K562 (cell line): Measurements from ENCODE around the gene CRK. TPM values are rescaled to one million over a fixed set of nuclear protein-coding genes. Genes with fewer than 3 reads are reported as not detected.

Experiments used
- ATAC-seq: fragments of 200-7000 bp; cut with Tn5 transposase; 3 replicates; pipeline ENCODE4 v1.9.1; 2020; ENCODE audit warnings: moderate library complexity
- BruUV-seq: library from RNA; stranded (reverse); fragments of 400-500 nt; replicated peaks from 2 replicates; lab custom pipeline; 2021; lab: Mats Ljungman, UMichigan
- CTCF ChIA-PET: fragments of 300-600 bp; formaldehyde crosslinking; extraction: SDS; loops from one replicate; lab custom pipeline; 2021; ENCODE audit warnings: low intra/inter-chr PET ratio; lab: Yijun Ruan, JAX
- POLR2A ChIA-PET: fragments of 300-600, 350-650 bp; sonication (Branson Sonifier 250); formaldehyde crosslinking; extraction: SDS; loops from one replicate; lab custom pipeline; 2021; ENCODE audit warnings: antibody characterized with exemption, inconsistent platforms; lab: Yijun Ruan, JAX
- DNase-seq, 4 experiments: peaks; one replicate each; pipeline versions ENCODE4 v3.0.0 to v3.0.0-alpha.2; 2011 to 2018; ENCODE audit warnings: low spot score in 3 of 4, mixed read lengths in 3 of 4; ENCODE audit errors: extremely low read depth in 1 of 4
- FAIRE-seq: peaks from 2 replicates; lab custom pipeline; 2011; peaks lifted over from hg19 to GRCh38; lab: Jason Lieb, UNC
- H2AFZ ChIP-seq: 2 replicates; pipeline ENCODE4 v1.6.0; 2011; ENCODE audit warnings: low read depth, low read length, control low read depth, inconsistent platforms
- H3K27ac ChIP-seq: fragments of 200-600 bp; 3 replicates; pipeline ENCODE4 v1.8.0; 2011; ENCODE audit warnings: low read depth, mild to moderate bottlenecking, control low read depth, inconsistent platforms, low read length, moderate library complexity, mixed read lengths; ENCODE audit errors: extremely low read depth
- H3K27me3 ChIP-seq, 2 experiments: fragments of 300-600 bp in 1 of 2; 2 replicates in 1 of 2; 3 replicates in 1 of 2; pipeline versions ENCODE4 v1.6.0 to v1.8.0; 2011; ENCODE audit warnings: inconsistent platforms in 2 of 2, low read length in 2 of 2, mild to moderate bottlenecking in 1 of 2, mixed read lengths in 1 of 2, moderate library complexity in 1 of 2; ENCODE audit not compliant: control insufficient read depth in 2 of 2, insufficient read depth in 2 of 2
- H3K36me3 ChIP-seq: fragments of 300-600 bp; 3 replicates; pipeline ENCODE4 v1.8.0; 2011; ENCODE audit warnings: mild to moderate bottlenecking, low read length, inconsistent platforms; ENCODE audit not compliant: control insufficient read depth, insufficient read depth
- H3K4me1 ChIP-seq, 2 experiments: fragments of 200-600 bp in 1 of 2; replicated peaks in 1 of 2; 2 replicates in 1 of 2; 3 replicates in 1 of 2; pipeline versions ENCODE4 v1.5.1 to v1.8.0; 2011; ENCODE audit warnings: inconsistent platforms in 2 of 2, low read length in 2 of 2, mild to moderate bottlenecking in 1 of 2, mixed read lengths in 1 of 2, moderate library complexity in 1 of 2; ENCODE audit not compliant: control insufficient read depth in 2 of 2, insufficient read depth in 2 of 2
- H3K4me2 ChIP-seq: 2 replicates; pipeline ENCODE4 v1.6.1; 2011; ENCODE audit warnings: low read length, control low read depth, inconsistent platforms, mixed read lengths; ENCODE audit not compliant: insufficient read depth
- H3K4me3 ChIP-seq: fragments of 200-600 bp; sonication (generic), shearing (Covaris generic); 2 replicates; pipeline ENCODE4 v1.5.1; 2016; ENCODE audit warnings: control low read depth, inconsistent platforms
- H3K79me2 ChIP-seq: fragments of 200-600 bp; 3 replicates; pipeline ENCODE4 v1.8.0; 2011; ENCODE audit warnings: low read length, inconsistent platforms; ENCODE audit not compliant: control insufficient read depth, insufficient read depth
- H3K9ac ChIP-seq, 2 experiments: 2 replicates each; pipeline versions ENCODE4 v1.6.0 to v1.6.1; 2011; ENCODE audit warnings: low read depth in 2 of 2, low read length in 2 of 2, control low read depth in 1 of 2, inconsistent platforms in 1 of 2, mild to moderate bottlenecking in 1 of 2, mixed read lengths in 1 of 2; ENCODE audit not compliant: insufficient read depth in 1 of 2
- H3K9me1 ChIP-seq: one replicate; pipeline ENCODE4 v1.6.0; 2011; ENCODE audit warnings: inconsistent platforms, mild to moderate bottlenecking, low read length, moderate library complexity; ENCODE audit not compliant: control insufficient read depth, insufficient read depth
- H3K9me3 ChIP-seq: replicated peaks from 2 replicates; pipeline ENCODE4 v1.5.1; 2011; ENCODE audit warnings: low read depth, low read length, inconsistent platforms; ENCODE audit not compliant: control insufficient read depth, insufficient read depth
- H4K20me1 ChIP-seq: replicated peaks from 2 replicates; pipeline ENCODE4 v1.6.1; 2011; ENCODE audit warnings: low read length, inconsistent platforms, mixed read lengths; ENCODE audit not compliant: control insufficient read depth, insufficient read depth
- FOSL1 ChIP-seq: fragments of 200-800 bp; sonication (Bioruptor generic); conservative IDR thresholded peaks from 2 replicates; pipeline ENCODE4 v1.6.1; 2016; ENCODE audit warnings: missing genetic modification characterization, missing compliant biosample characterization
- MCM2 ChIP-seq: fragments of 450-650 bp; IDR thresholded peaks from 2 replicates; pipeline ENCODE4 v1.6.1; 2017; ENCODE audit warnings: low read depth, mild to moderate bottlenecking
- PCBP1 ChIP-seq: fragments of 200-400 bp; formaldehyde crosslinking; IDR thresholded peaks from 2 replicates; pipeline ENCODE4 v1.6.1; 2018; ENCODE audit warnings: mild to moderate bottlenecking, low read depth, low read length; ENCODE audit not compliant: poor library complexity, severe bottlenecking
- PHF8 ChIP-seq: fragments of 200-600 bp; sonication (generic); IDR thresholded peaks from 2 replicates; pipeline ENCODE4 v1.6.1; 2012; ENCODE audit warnings: mixed run types, mild to moderate bottlenecking, inconsistent platforms, low read length, moderate library complexity, borderline replicate concordance
- RB1 ChIP-seq: fragments of 450-650 bp; IDR thresholded peaks from 2 replicates; pipeline ENCODE4 v1.6.1; 2017; ENCODE audit warnings: low read depth, mild to moderate bottlenecking
- RFX7 ChIP-seq: fragments of 250-450 bp; sonication (Bioruptor Pico); IDR thresholded peaks from 2 replicates; pipeline ENCODE4 v1.5.1; 2021; ENCODE audit warnings: mild to moderate bottlenecking
- TRIM28 ChIP-seq: fragments of 450-650 bp; IDR thresholded peaks from 2 replicates; pipeline ENCODE4 v1.6.1; 2017
- ZNF764 ChIP-seq: fragments of 250-450 bp; sonication (Bioruptor Pico); IDR thresholded peaks from 2 replicates; pipeline ENCODE4 v1.4.0; 2020; ENCODE audit warnings: low read depth, mild to moderate bottlenecking, moderate library complexity
- WGBS: fragments of 100-300 bp; shearing (Covaris generic); methylation state at CpG from one replicate; pipeline ENCODE4 v1.1.6; 2016; ENCODE audit warnings: low coverage, mixed read lengths; ENCODE audit not compliant: insufficient coverage; ENCODE audit errors: missing lambda C conversion rate; 5-methylcytosine and 5-hydroxymethylcytosine counted together
- in situ Hi-C: fragments of 300-500 bp; cut with MboI; formaldehyde crosslinking; loops from 4 replicates; pipeline ENCODE4 v1.15.0; 2018; ENCODE audit warnings: inconsistent platforms, mixed read lengths
- intact Hi-C: fragments of 100-400 bp; cut with micrococcal nuclease; formaldehyde crosslinking; loops from 2 replicates; pipeline ENCODE4 v1.14.2; 2022
- polyA plus RNA-seq, 8 experiments: library from polyadenylated mRNA; depleted of rRNA in 4 of 8; stranded (reverse) in 5 of 8; unstranded in 3 of 8; fragments of >200 nt; fragmentation: Nextera tagmentation in 2 of 8; fragmentation: Illumina TruSeq in 1 of 8; extraction: Ambion mirVana in 2 of 8; extraction: Trizol in 1 of 8; gene quantifications; 2 replicates each; pipeline versions ENCODE4 v1.2.1 to v1.2.3, GENCODE V29; 2011 to 2014; ENCODE audit warnings: inconsistent platforms in 1 of 8, missing spikeins in 1 of 8
- total RNA-seq, 7 experiments: library from RNA; depleted of rRNA in 6 of 7; stranded (reverse); fragments of >200 nt in 6 of 7; fragmentation: Illumina TruSeq in 2 of 7; extraction: Trizol in 2 of 7; gene quantifications; 2 replicates each; pipeline versions ENCODE4 v1.2.1 to v1.2.3, GENCODE V29; 2011 to 2021; ENCODE audit warnings: low replicate concordance in 1 of 7
- TF ChIP-seq, protein P1 (sequence below), 2 experiments: fragments of 150-350 bp in 1 of 2; IDR thresholded peaks; 2 replicates each; pipeline ENCODE4 v1.6.1; 2012 to 2016; ENCODE audit warnings: low read depth in 2 of 2, low read length in 2 of 2, mild to moderate bottlenecking in 1 of 2, moderate library complexity in 1 of 2
- TF ChIP-seq, protein P2 (sequence below): fragments of 250-450 bp; sonication (Bioruptor Pico); IDR thresholded peaks from 2 replicates; pipeline ENCODE4 v1.5.0; 2021; ENCODE audit warnings: mild to moderate bottlenecking, moderate library complexity
- TF ChIP-seq, protein P3 (sequence below): fragments of 450-650 bp; formaldehyde crosslinking; IDR thresholded peaks from 2 replicates; pipeline ENCODE4 v1.4.0; 2020; ENCODE audit warnings: mild to moderate bottlenecking, moderate library complexity

The CRK gene
- total and polyA plus RNA-seq, 9 of the 15 experiments (the other 6 are each of a cell fraction or from before 2014, with no cell fraction given) = 13.1 to 40.2 (median 26.1) TPM

DNA sequence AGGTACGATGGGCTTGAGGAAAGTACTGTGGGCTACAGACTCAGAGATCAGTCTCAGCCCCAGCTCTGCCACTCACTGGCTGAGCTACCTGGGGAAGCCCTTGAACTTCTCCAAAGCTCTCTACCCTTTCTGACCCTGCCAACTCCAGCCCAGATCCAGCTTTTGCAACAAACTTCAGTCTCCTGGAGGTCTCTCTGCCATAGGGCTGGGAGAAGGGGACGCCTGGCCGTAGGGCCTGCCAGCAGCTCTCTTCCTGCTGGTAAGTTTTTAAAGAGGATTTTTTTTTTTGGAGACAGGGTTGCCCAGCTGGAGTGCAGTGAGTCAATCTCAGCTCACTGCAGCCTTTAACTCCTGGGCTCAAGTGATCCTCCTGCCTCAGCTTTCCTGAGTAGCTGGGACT lies 48.8 kb upstream of the CRK start (continued):
- TF ChIP-seq RFX7 (CRISPR knock-in tag) (no peak), TRIM28 (no peak), PCBP1 (no peak), MCM2 (no peak), FOSL1 (tag) (no peak), ZNF764 (CRISPR knock-in tag) (no peak)

DNA sequence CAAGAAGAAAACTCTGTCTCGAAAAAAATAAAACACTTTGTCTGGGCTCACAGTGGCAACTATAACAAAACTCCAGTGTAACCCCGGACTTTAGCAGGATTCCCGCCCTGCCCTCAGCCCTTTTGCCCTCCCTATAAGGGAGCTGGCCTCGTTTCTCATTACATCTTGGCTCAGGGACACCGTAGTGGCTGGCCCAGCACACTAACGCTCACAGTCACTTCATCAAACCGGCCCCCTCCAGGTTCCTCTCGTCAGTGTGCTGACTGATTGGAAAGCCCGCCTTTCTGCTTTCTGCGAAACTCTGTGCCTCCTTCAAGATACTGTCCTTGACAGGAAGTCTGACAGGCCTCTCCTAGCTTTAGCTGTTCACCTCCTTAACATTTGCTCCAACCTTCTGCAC lies 47.7 kb upstream of the CRK start:
- no peak overlapping the region for H3K4me3 ChIP-seq
- 63% methylated on average over 10 of the region's 10 CpGs for WGBS
- no peaks in the 10 kb centered on the region for H3K27me3 ChIP-seq
- H3K4me1 ChIP-seq = no peaks in the 10 kb centered on the region
- H3K9me1 ChIP-seq = no peaks in the 10 kb centered on the region
- H2AFZ ChIP-seq = no peak overlapping the region
- no peak for ATAC-seq
- CTCF ChIA-PET = no interaction called here
- in situ Hi-C loops (no loop called here), intact Hi-C loops (no loop called here)
- H3K9ac ChIP-seq = no peak overlapping the region
- no peaks in the 10 kb centered on the region for H3K79me2 ChIP-seq
- FAIRE-seq = no peak
- no peaks in the 10 kb centered on the region for H3K36me3 ChIP-seq
- H3K4me2 ChIP-seq = no peak overlapping the region
- no TSS peak for BruUV-seq
- H3K27ac ChIP-seq = no peak overlapping the region
- POLR2A ChIA-PET = no interaction called here
- H3K9me3 ChIP-seq = no peaks in the 10 kb centered on the region
- no peaks in the 10 kb centered on the region for H4K20me1 ChIP-seq
- DNase-seq = no peak
- TF ChIP-seq, protein P1, sequence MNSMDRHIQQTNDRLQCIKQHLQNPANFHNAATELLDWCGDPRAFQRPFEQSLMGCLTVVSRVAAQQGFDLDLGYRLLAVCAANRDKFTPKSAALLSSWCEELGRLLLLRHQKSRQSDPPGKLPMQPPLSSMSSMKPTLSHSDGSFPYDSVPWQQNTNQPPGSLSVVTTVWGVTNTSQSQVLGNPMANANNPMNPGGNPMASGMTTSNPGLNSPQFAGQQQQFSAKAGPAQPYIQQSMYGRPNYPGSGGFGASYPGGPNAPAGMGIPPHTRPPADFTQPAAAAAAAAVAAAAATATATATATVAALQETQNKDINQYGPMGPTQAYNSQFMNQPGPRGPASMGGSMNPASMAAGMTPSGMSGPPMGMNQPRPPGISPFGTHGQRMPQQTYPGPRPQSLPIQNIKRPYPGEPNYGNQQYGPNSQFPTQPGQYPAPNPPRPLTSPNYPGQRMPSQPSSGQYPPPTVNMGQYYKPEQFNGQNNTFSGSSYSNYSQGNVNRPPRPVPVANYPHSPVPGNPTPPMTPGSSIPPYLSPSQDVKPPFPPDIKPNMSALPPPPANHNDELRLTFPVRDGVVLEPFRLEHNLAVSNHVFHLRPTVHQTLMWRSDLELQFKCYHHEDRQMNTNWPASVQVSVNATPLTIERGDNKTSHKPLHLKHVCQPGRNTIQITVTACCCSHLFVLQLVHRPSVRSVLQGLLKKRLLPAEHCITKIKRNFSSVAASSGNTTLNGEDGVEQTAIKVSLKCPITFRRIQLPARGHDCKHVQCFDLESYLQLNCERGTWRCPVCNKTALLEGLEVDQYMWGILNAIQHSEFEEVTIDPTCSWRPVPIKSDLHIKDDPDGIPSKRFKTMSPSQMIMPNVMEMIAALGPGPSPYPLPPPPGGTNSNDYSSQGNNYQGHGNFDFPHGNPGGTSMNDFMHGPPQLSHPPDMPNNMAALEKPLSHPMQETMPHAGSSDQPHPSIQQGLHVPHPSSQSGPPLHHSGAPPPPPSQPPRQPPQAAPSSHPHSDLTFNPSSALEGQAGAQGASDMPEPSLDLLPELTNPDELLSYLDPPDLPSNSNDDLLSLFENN (IDR thresholded peaks at IDR 0.05; ENCODE audit: low read depth in 2 of 2, low read length in 2 of 2) = no peak
- TF ChIP-seq RB1 = no peak
- no peak for TF ChIP-seq PHF8
- TF ChIP-seq, protein P2, sequence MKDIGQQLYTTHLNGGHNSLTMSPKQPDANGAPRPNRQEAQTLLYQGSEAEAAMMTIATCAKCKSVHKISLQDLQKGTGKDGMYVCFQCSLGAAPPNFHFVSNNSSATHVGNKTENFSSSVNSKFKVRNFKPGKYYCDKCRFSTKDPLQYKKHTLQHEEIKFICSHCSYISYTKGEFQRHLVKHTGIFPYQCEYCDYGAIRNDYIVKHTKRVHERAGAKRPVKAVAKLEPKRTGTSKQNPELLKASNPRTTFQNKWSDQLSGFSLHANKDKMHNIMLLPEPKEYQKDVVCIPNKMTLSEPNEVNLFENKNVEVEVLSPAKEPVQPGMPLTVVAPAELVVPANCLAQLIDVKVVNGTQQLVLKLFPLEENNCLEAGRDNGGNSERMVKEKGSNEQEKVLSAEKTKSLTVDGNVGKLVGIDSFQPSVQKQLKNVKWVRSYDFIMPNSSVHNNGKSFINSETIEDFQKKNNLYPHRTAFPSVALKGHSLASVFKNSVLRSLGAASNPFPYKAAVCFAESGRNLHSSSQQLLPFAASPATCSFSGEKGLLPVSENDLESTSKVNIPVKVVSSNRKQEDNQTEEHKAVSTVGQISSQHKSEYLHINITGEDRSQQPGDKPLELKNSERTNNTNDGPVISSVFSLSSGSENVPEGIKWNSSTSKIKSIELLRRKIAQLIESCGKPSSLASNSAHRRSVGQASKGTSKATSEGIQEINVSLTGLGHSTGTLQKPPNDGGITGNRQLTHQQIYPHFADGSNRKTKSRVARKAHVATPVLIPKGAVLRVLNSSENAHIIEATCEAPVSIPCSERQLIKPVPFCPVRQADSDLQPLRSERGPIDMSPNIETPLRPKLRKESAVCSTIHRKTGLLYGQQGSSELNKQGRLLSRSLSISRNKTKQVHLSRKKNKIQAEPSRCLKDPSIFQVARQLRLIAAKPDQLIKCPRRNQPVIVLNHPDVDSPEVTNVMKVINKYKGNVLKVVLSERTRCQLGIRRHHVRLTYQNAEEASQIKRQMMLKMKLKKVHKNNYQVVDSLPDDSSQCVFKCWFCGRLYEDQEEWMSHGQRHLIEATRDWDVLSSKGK (CRISPR knock-in tag) = no peak
- TF ChIP-seq, protein P3, sequence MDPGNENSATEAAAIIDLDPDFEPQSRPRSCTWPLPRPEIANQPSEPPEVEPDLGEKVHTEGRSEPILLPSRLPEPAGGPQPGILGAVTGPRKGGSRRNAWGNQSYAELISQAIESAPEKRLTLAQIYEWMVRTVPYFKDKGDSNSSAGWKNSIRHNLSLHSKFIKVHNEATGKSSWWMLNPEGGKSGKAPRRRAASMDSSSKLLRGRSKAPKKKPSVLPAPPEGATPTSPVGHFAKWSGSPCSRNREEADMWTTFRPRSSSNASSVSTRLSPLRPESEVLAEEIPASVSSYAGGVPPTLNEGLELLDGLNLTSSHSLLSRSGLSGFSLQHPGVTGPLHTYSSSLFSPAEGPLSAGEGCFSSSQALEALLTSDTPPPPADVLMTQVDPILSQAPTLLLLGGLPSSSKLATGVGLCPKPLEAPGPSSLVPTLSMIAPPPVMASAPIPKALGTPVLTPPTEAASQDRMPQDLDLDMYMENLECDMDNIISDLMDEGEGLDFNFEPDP (CRISPR knock-in tag) = no peak
